ENCODE data around the gene TBC1D13. TPM values are rescaled to one million over a fixed set of nuclear protein-coding genes. Genes with fewer than 3 reads are reported as not detected.

TBC1D13 gene
- total and polyA plus RNA-seq, 2 of the 13 experiments (the other 11 are each of a cell fraction or from before 2014, with no cell fraction given), result 17.9 to 19.7 TPM

DNA sequence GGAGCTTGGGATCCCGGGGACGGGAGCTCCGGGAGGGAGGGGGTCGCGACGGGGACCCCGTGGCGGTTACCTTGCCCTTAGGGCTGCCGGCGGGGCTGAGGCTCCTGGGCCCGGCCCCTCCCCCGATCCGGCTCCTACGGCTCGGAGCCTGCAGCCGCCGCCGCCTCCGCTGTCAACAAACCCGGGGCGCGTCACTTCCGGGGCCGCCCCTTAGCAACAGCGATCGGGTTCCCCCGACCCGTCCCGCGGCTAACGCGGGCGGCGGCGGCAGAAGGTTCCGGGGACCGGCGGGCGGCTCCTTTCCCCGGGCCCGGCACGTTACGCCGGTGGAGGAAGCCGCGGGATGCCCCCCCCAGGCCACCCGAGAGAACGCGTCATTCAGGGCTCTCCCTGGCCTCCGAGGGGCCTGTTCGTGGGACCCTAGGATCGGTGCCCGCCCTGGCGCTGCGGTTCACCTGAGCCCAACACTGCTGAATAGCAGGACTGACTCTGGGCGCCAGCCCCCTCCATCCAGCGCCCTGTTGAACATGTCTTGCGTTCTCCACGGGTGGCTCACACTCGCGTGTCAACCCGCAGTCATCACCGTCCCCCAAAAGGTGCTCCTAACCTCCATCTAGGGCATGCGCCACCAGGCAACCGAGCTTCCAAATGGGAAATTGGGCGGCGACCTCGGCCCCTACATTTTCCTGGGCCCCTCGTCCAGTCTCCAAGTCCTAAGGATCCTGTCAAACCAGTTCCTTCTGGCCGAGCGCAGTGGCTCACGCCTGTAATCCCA lies 15.1 kb upstream of the TBC1D13 start, which contains the start of gene ZER1 (continued):
- TF ChIP-seq ZFP36L2 (CRISPR knock-in tag; IDR thresholded peaks at IDR 0.05) (no peak), ZNF678 (CRISPR knock-in tag; IDR thresholded peaks at IDR 0.05) (no peak), ZNF746 (CRISPR knock-in tag; IDR thresholded peaks at IDR 0.05) (peak; percentile 50)

DNA sequence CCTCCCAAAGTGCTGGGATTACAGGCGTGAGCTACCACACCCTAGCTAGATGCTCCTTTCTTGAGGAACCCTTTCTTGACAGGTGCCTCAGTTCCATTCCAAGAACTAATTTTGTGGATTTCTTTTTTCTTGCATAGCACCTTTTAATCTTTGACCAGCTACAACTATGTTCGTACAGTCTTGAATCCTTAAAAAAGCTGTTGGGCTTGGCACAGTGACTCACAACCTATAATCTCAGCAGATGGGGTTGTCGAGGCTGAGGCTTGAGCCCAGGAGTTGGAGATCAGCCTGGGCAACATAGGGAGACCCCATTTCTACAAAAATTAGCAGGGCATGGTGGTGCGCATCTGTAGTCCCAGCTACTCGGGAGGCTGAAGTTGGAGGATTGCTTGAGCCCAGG lies 14.0 kb upstream of the TBC1D13 start:
- Histone ChIP-seq H3K9ac (ENCODE audit: insufficient read depth, low read depth, low read length) (no peak overlapping the region), H3K4me1 (ENCODE audit: insufficient read depth, low read length) (peaks cover 19% of the 10 kb centered on the region), H3K4me3 (replicated peaks in 1 of 3; ENCODE audit: insufficient read depth in 1 of 3, low read depth in 2 of 3, low read length in 3 of 3) (no peak overlapping the region), H4K20me1 (ENCODE audit: insufficient read depth, low read length) (no peaks in the 10 kb centered on the region), H3K27ac (ENCODE audit: extremely low read length, insufficient read depth, low read length) (no peak overlapping the region), H3K9me3 (ENCODE audit: low read length) (no peaks in the 10 kb centered on the region), H2AFZ (ENCODE audit: low read length) (no peak overlapping the region), H3K36me3 (replicated peaks in 1 of 2; ENCODE audit: control insufficient read depth in 1 of 2, insufficient read depth in 2 of 2, low read length in 2 of 2) (no peaks in the 10 kb centered on the region), H3K4me2 (ENCODE audit: low read depth, low read length) (no peak overlapping the region), H3K79me2 (ENCODE audit: insufficient read depth, low read length) (peaks cover 16% of the 10 kb centered on the region), H3K27me3 (ENCODE audit: control insufficient read depth in 1 of 2, insufficient read depth in 2 of 2, low read length in 2 of 2) (no peaks in the 10 kb centered on the region; a peak in 1 of 5 replicates)
- DNase-seq (ENCODE audit: low spot score), result no peak
- ATAC-seq, result no peak
- ChIA-PET CTCF (ENCODE audit: low intra/inter-chr PET ratio, low total read pairs) (no interaction called here), POLR2A (interaction anchor here (1.0 kb wide), 2 partner anchors 11 to 15 kb away, joined by 3 read pairs; no protein-coding TSS in a partner anchor)
- intact Hi-C loops (cut with micrococcal nuclease; ENCODE audit: unreplicated experiment), result no loop called here
- no TSS peak for BruUV-seq (replicated peaks)
- 84% methylated on average over 5 of the region's 5 CpGs for WGBS (ENCODE audit: low lambda C conversion rate)
- in situ Hi-C loops (cut with HindIII; ENCODE audit: extremely low pct_ligation_motif_present, low pct_unique_long_range_greater_than_20kb), result no loop called here
- no peak for FAIRE-seq
- TF ChIP-seq SAP130 (CRISPR knock-in tag; IDR thresholded peaks at IDR 0.05; ENCODE audit: low read depth) (no peak), NR2F2 (IDR thresholded peaks at IDR 0.05; ENCODE audit: borderline replicate concordance, low read depth) (no peak), GATAD2A (CRISPR knock-in tag; IDR thresholded peaks at IDR 0.05) (no peak), REL (CRISPR knock-in tag; conservative IDR thresholded peaks at IDR 0.05) (no peak), ZNF329 (CRISPR knock-in tag; IDR thresholded peaks at IDR 0.05; ENCODE audit: low read depth) (no peak), FOXA1 (IDR thresholded peaks at IDR 0.05) (no peak), FOXA1 (CRISPR knock-in tag; IDR thresholded peaks at IDR 0.05) (no peak), SNAPC2 (CRISPR knock-in tag; IDR thresholded peaks at IDR 0.05) (no peak), ZNF773 (CRISPR knock-in tag; IDR thresholded peaks at IDR 0.05; ENCODE audit: borderline replicate concordance) (no peak), SETDB1 (CRISPR knock-in tag; IDR thresholded peaks at IDR 0.05; ENCODE audit: borderline replicate concordance) (no peak), HNRNPK (IDR thresholded peaks at IDR 0.05; ENCODE audit: low read depth, low read length, poor library complexity, severe bottlenecking) (no peak), GABPA (IDR thresholded peaks at IDR 0.05; ENCODE audit: low read depth, low read length) (no peak), GABPA (CRISPR knock-in tag; IDR thresholded peaks at IDR 0.05; ENCODE audit: low read depth) (no peak), ZSCAN20 (CRISPR knock-in tag; IDR thresholded peaks at IDR 0.05; ENCODE audit: borderline replicate concordance) (no peak), ZNF44 (CRISPR knock-in tag; IDR thresholded peaks at IDR 0.05) (no peak)
- TF ChIP-seq, protein P1, sequence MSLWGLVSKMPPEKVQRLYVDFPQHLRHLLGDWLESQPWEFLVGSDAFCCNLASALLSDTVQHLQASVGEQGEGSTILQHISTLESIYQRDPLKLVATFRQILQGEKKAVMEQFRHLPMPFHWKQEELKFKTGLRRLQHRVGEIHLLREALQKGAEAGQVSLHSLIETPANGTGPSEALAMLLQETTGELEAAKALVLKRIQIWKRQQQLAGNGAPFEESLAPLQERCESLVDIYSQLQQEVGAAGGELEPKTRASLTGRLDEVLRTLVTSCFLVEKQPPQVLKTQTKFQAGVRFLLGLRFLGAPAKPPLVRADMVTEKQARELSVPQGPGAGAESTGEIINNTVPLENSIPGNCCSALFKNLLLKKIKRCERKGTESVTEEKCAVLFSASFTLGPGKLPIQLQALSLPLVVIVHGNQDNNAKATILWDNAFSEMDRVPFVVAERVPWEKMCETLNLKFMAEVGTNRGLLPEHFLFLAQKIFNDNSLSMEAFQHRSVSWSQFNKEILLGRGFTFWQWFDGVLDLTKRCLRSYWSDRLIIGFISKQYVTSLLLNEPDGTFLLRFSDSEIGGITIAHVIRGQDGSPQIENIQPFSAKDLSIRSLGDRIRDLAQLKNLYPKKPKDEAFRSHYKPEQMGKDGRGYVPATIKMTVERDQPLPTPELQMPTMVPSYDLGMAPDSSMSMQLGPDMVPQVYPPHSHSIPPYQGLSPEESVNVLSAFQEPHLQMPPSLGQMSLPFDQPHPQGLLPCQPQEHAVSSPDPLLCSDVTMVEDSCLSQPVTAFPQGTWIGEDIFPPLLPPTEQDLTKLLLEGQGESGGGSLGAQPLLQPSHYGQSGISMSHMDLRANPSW (CRISPR knock-in tag; IDR thresholded peaks at IDR 0.05; ENCODE audit: borderline replicate concordance), result no peak
- TF ChIP-seq, protein P2, sequence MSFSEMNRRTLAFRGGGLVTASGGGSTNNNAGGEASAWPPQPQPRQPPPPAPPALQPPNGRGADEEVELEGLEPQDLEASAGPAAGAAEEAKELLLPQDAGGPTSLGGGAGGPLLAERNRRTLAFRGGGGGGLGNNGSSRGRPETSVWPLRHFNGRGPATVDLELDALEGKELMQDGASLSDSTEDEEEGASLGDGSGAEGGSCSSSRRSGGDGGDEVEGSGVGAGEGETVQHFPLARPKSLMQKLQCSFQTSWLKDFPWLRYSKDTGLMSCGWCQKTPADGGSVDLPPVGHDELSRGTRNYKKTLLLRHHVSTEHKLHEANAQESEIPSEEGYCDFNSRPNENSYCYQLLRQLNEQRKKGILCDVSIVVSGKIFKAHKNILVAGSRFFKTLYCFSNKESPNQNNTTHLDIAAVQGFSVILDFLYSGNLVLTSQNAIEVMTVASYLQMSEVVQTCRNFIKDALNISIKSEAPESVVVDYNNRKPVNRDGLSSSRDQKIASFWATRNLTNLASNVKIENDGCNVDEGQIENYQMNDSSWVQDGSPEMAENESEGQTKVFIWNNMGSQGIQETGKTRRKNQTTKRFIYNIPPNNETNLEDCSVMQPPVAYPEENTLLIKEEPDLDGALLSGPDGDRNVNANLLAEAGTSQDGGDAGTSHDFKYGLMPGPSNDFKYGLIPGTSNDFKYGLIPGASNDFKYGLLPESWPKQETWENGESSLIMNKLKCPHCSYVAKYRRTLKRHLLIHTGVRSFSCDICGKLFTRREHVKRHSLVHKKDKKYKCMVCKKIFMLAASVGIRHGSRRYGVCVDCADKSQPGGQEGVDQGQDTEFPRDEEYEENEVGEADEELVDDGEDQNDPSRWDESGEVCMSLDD (CRISPR knock-in tag; IDR thresholded peaks at IDR 0.05; ENCODE audit: borderline replicate concordance), result no peak
